HG03378 (cell line): ENCODE measurements around the gene FNIP2.
A peak's percentile ranks its signal among the peaks of the same experiment; 100 is the strongest.
"Not testable (repeated sequence)": the region's sequence is repeated elsewhere in the genome, so short reads cannot be mapped to it uniquely, and the experiment has no call there.

Experiments used
- ATAC-seq: cut with Tn5 transposase; IDR thresholded peaks from one replicate; pipeline ENCODE4 v1.9.1; 2021; ENCODE audit warnings: mild to moderate bottlenecking, moderate library complexity; ENCODE audit not compliant: unreplicated experiment

The FNIP2 gene

GRCh38 chr4:158768555-158769174 lies at the start of gene FNIP2:
FNIP2 (plus strand) TSS chr4:158769026; CDS start chr4:158769213, 187 bp downstream.
- peak; percentile 52 for ATAC-seq

- no peak for ATAC-seq
These were observed 47.1 kb upstream of the FNIP2 start for GRCh38 chr4:158721680-158722079.

- peak; percentile 20 for ATAC-seq
These were observed 46.4 kb upstream of the FNIP2 start for GRCh38 chr4:158722291-158722916.

- peak; percentile 91 for ATAC-seq
These were observed 45.7 kb upstream of the FNIP2 start, which contains the start of gene PPID for GRCh38 chr4:158722917-158723793. PPID (minus strand) TSS chr4:158723396; CDS start chr4:158723288, 108 bp downstream.

GRCh38 chr4:158724637-158725036 lies 44.2 kb upstream of the FNIP2 start:
- ATAC-seq = no peak

GRCh38 chr4:158726633-158727032 lies 42.2 kb upstream of the FNIP2 start:
- ATAC-seq = no peak

GRCh38 chr4:158728236-158728635 lies 40.6 kb upstream of the FNIP2 start:
- ATAC-seq = no peak

GRCh38 chr4:158729716-158730559 lies 38.9 kb upstream of the FNIP2 start:
- peak; percentile 84 for ATAC-seq

GRCh38 chr4:158738866-158739265 lies 30.0 kb upstream of the FNIP2 start:
- ATAC-seq = no peak

GRCh38 chr4:158739600-158739999 lies 29.2 kb upstream of the FNIP2 start:
- ATAC-seq = no peak

GRCh38 chr4:158741326-158742021 lies 27.4 kb upstream of the FNIP2 start:
- ATAC-seq = no peak

GRCh38 chr4:158746537-158746936 lies 22.3 kb upstream of the FNIP2 start:
- not testable (repeated sequence) for ATAC-seq

GRCh38 chr4:158750379-158750778 lies 18.4 kb upstream of the FNIP2 start:
- no peak for ATAC-seq

- no peak for ATAC-seq
These were observed 14.2 kb upstream of the FNIP2 start for GRCh38 chr4:158754385-158755180.

GRCh38 chr4:158755819-158756218 lies 13.0 kb upstream of the FNIP2 start:
- ATAC-seq = not testable (repeated sequence)

- no peak for ATAC-seq
These were observed 12.2 kb upstream of the FNIP2 start for GRCh38 chr4:158756588-158756987.

GRCh38 chr4:158758142-158758541 lies 10.7 kb upstream of the FNIP2 start:
- ATAC-seq = no peak

GRCh38 chr4:158758703-158759102 lies 10.1 kb upstream of the FNIP2 start:
- no peak for ATAC-seq

- ATAC-seq = not testable (repeated sequence)
These were observed 9.3 kb upstream of the FNIP2 start for GRCh38 chr4:158759539-158759938.
